ENCODE data around the gene TMCC3.
"Not testable (repeated sequence)": the region's sequence is repeated elsewhere in the genome, so short reads cannot be mapped to it uniquely, and the experiment has no call there.

The TMCC3 gene

GRCh38 chr12:94650143-94651056 lies at the start of gene TMCC3:
TSS of gene TMCC3 (minus strand) at chr12:94650557. CDS start at chr12:94650430, 127 bp downstream.
- DNase-seq = no peak

- DNase-seq = no peak
Measured at GRCh38 chr12:94699801-94700200, 49.4 kb upstream of the TMCC3 start.

- DNase-seq = no peak
Measured at GRCh38 chr12:94698578-94698977, 48.2 kb upstream of the TMCC3 start.

- no peak for DNase-seq
Measured at GRCh38 chr12:94697631-94698030, 47.3 kb upstream of the TMCC3 start.

GRCh38 chr12:94694732-94695131 lies 44.4 kb upstream of the TMCC3 start:
- no peak for DNase-seq

- not testable (repeated sequence) for DNase-seq
Measured at GRCh38 chr12:94692826-94693225, 42.5 kb upstream of the TMCC3 start.

GRCh38 chr12:94690198-94690771 lies 39.9 kb upstream of the TMCC3 start:
- DNase-seq = no peak

GRCh38 chr12:94689646-94690036 lies 39.3 kb upstream of the TMCC3 start:
- no peak for DNase-seq

- no peak for DNase-seq
Measured at GRCh38 chr12:94689002-94689645, 38.8 kb upstream of the TMCC3 start.

- DNase-seq = no peak
Measured at GRCh38 chr12:94687891-94688290, 37.5 kb upstream of the TMCC3 start.

- no peak for DNase-seq
Measured at GRCh38 chr12:94686834-94687628, 36.7 kb upstream of the TMCC3 start.

GRCh38 chr12:94684416-94685142 lies 34.2 kb upstream of the TMCC3 start:
- no peak for DNase-seq

- DNase-seq = no peak
Measured at GRCh38 chr12:94679554-94680195, 29.3 kb upstream of the TMCC3 start.

GRCh38 chr12:94678849-94679248 lies 28.5 kb upstream of the TMCC3 start:
- DNase-seq = no peak

- DNase-seq = no peak
Measured at GRCh38 chr12:94678379-94678778, 28.0 kb upstream of the TMCC3 start.

- DNase-seq = no peak
Measured at GRCh38 chr12:94677778-94678177, 27.4 kb upstream of the TMCC3 start.

GRCh38 chr12:94676922-94677321 lies 26.6 kb upstream of the TMCC3 start:
- no peak for DNase-seq

- no peak for DNase-seq
Measured at GRCh38 chr12:94676031-94676641, 25.8 kb upstream of the TMCC3 start.

- no peak for DNase-seq
Measured at GRCh38 chr12:94674835-94675234, 24.5 kb upstream of the TMCC3 start.

- no peak for DNase-seq
Measured at GRCh38 chr12:94674051-94674451, 23.7 kb upstream of the TMCC3 start.

GRCh38 chr12:94673496-94673895 lies 23.1 kb upstream of the TMCC3 start:
- no peak for DNase-seq

Measured in DMS79 (cell line).